GM18951 (cell line): ENCODE data around the gene BMERB1.

Experiments
- POLR2A ChIP-seq: IDR thresholded peaks from 4 replicates; pipeline ENCODE4 v1.6.1; 2011; ENCODE audit warnings: mild to moderate bottlenecking; ENCODE audit not compliant: insufficient read length, insufficient read depth; ENCODE audit errors: extremely low read depth
- in situ Hi-C: fragments of 300-500 bp; cut with MboI; formaldehyde crosslinking; loops from one replicate; pipeline ENCODE4 v1.12.0; 2022; ENCODE audit warnings: low sequenced_read_pairs, mixed read lengths, inconsistent platforms; ENCODE audit not compliant: unreplicated experiment

Gene BMERB1

GRCh38 chr16:15507301-15507958 is 73.0 kb downstream of the BMERB1 start:
- in situ Hi-C loops = no loop called here
- no peak for TF ChIP-seq POLR2A

GRCh38 chr16:15507959-15508627 is 73.7 kb downstream of the BMERB1 start:
- in situ Hi-C loops = no loop called here

GRCh38 chr16:15509051-15509592 is 74.7 kb downstream of the BMERB1 start:
- no peak for TF ChIP-seq POLR2A
- in situ Hi-C loops = no loop called here

More at GRCh38 chr16:15507959-15508627, 73.7 kb downstream of the BMERB1 start:
- no peak for TF ChIP-seq POLR2A

- in situ Hi-C loops = no loop called here
- no peak for TF ChIP-seq POLR2A
These were observed 75.5 kb downstream of the BMERB1 start for GRCh38 chr16:15509593-15510535.

- in situ Hi-C loops = no loop called here
- no peak for TF ChIP-seq POLR2A
These were observed 76.6 kb downstream of the BMERB1 start for GRCh38 chr16:15510992-15511391.

- in situ Hi-C loops = no loop called here
- no peak for TF ChIP-seq POLR2A
These were observed 77.5 kb downstream of the BMERB1 start for GRCh38 chr16:15511759-15512487.

GRCh38 chr16:15513156-15513555 is 78.8 kb downstream of the BMERB1 start:
- TF ChIP-seq POLR2A = no peak
- in situ Hi-C loops = no loop called here

GRCh38 chr16:15515992-15516391 is 81.6 kb downstream of the BMERB1 start:
- in situ Hi-C loops = no loop called here
- no peak for TF ChIP-seq POLR2A

GRCh38 chr16:15516609-15517008 is 82.2 kb downstream of the BMERB1 start:
- no peak for TF ChIP-seq POLR2A
- in situ Hi-C loops = no loop called here

GRCh38 chr16:15517743-15518377 is 83.5 kb downstream of the BMERB1 start:
- in situ Hi-C loops = no loop called here
- TF ChIP-seq POLR2A = no peak

- in situ Hi-C loops = no loop called here
These were observed 84.3 kb downstream of the BMERB1 start for GRCh38 chr16:15518381-15519351.

More at GRCh38 chr16:15518381-15519351, 84.3 kb downstream of the BMERB1 start:
- TF ChIP-seq POLR2A = no peak
